Fibroblast of lung (primary cell): ENCODE results near the gene ITGA3. TPM values are rescaled to one million over a fixed set of nuclear protein-coding genes. Genes with fewer than 3 reads are reported as not detected.

ENCODE experiments used
- DNase-seq, 2 donors: peaks; one replicate each; pipeline versions ENCODE4 v3.0.0 to v3.0.0-alpha.2; 2010; ENCODE audit warnings: low read depth in 2 of 2
- H2AFZ ChIP-seq: 2 replicates; pipeline ENCODE4 v1.5.1; 2012; ENCODE audit warnings: low read length, control low read depth, inconsistent platforms
- H3K27ac ChIP-seq: 2 replicates; pipeline ENCODE4 v1.5.1; 2011; ENCODE audit warnings: low read length, control low read depth; ENCODE audit not compliant: insufficient read depth
- H3K27me3 ChIP-seq: 2 replicates; pipeline ENCODE4 v1.5.1; 2011; ENCODE audit warnings: mild to moderate bottlenecking, low read length; ENCODE audit not compliant: control insufficient read depth, insufficient read depth
- H3K36me3 ChIP-seq: 2 replicates; pipeline ENCODE4 v1.5.1; 2011; ENCODE audit warnings: low read length; ENCODE audit not compliant: control insufficient read depth, insufficient read depth
- H3K4me1 ChIP-seq: 2 replicates; pipeline ENCODE4 v1.5.1; 2011; ENCODE audit warnings: low read length; ENCODE audit not compliant: control insufficient read depth, insufficient read depth; ENCODE audit errors: extremely low read depth
- H3K4me2 ChIP-seq: 2 replicates; pipeline ENCODE4 v1.5.1; 2011; ENCODE audit warnings: low read length, control low read depth; ENCODE audit not compliant: insufficient read depth; ENCODE audit errors: extremely low read depth
- H3K4me3 ChIP-seq, 4 experiments: fragments of 200-600 bp in 1 of 4; sonication (generic) in 1 of 4; replicated peaks in 1 of 4; 2 replicates each; pipeline ENCODE4 v1.5.1; 2011 to 2016; ENCODE audit warnings: low read length in 4 of 4, low read depth in 3 of 4, mild to moderate bottlenecking in 3 of 4, control low read depth in 2 of 4, inconsistent platforms in 1 of 4, mixed read lengths in 1 of 4; ENCODE audit not compliant: insufficient read depth in 1 of 4; ENCODE audit errors: control extremely low read depth in 1 of 4
- H3K79me2 ChIP-seq: 2 replicates; pipeline ENCODE4 v1.5.1; 2012; ENCODE audit warnings: mild to moderate bottlenecking, low read length, inconsistent platforms; ENCODE audit not compliant: control insufficient read depth, insufficient read depth
- H3K9ac ChIP-seq: 2 replicates; pipeline ENCODE4 v1.5.1; 2011; ENCODE audit warnings: mild to moderate bottlenecking, low read length, control low read depth; ENCODE audit not compliant: insufficient read depth
- H3K9me3 ChIP-seq: 2 replicates; pipeline ENCODE4 v1.5.1; 2012; ENCODE audit warnings: low read depth, low read length; ENCODE audit not compliant: control insufficient read depth, insufficient read depth
- H4K20me1 ChIP-seq: 2 replicates; pipeline ENCODE4 v1.5.1; 2011; ENCODE audit warnings: low read length; ENCODE audit not compliant: control insufficient read depth, insufficient read depth; ENCODE audit errors: extremely low read depth
- EZH2 ChIP-seq: IDR thresholded peaks from 2 replicates; pipeline ENCODE4 v1.5.1; 2012; ENCODE audit warnings: low read length, control low read depth, mild to moderate bottlenecking; ENCODE audit errors: missing control alignments
- polyA plus RNA-seq, 2 donors: library from polyadenylated mRNA; depleted of rRNA in 1 of 2; stranded (reverse) in 1 of 2; unstranded in 1 of 2; fragments of >200 nt; gene quantifications; 2 replicates each; pipeline ENCODE4 v1.2.1, GENCODE V29; 2011 to 2012; ENCODE audit warnings: missing spikeins in 1 of 2
- total RNA-seq: library from RNA; depleted of rRNA; stranded (reverse); fragments of >200 nt; gene quantifications from 2 replicates; pipeline ENCODE4 v1.2.1, GENCODE V29; 2014
- TF ChIP-seq, protein P1 (sequence below), 2 donors: IDR thresholded peaks in 1 of 2; conservative IDR thresholded peaks in 1 of 2; 1 replicate in 1 of 2; 2 replicates in 1 of 2; pipeline ENCODE4 v1.5.1; 2011 to 2012; ENCODE audit warnings: low read length in 2 of 2, control low read depth in 1 of 2, inconsistent platforms in 1 of 2, low read depth in 1 of 2, mild to moderate bottlenecking in 1 of 2

The ITGA3 gene
- total and polyA plus RNA-seq, 2 donors (not counting 1 experiment from before 2014, with no cell fraction given): 67.3 to 269 TPM

DNA sequence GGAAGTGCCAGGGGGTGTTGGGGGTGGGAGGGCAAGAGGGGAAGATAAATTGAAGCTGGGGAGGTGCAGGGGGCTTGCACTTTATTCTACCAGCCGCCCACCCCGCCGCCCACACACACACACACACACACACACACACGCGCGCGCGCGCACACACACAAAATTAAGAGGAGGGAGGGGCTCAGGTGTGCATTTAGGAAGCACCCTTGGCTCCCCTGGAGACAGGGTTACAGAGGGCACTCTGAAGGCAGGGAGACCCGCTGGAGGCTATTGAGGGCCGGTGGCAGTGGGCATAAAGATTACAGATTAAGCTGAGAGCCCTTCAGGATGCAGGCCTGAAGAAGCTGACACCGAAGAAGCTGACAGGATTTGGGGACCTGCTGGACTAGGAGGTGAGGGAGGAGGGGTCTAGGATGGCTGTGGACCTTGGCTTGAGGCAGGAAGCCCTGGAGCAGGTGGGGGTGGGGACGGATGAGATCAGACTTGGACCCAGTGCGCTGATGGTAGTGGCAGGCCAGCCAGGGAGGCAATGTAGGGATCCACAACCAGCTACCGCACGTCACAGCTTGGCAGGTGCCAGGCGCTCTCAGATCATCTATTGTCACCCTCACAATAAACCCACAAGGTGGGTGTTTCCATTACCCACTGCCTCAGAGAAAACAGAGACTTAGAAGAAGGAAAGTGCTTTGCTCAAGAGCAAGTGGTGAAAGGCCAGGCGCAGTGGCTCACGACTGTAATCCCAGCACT lies 74.8 kb downstream of the ITGA3 start:
- H3K4me2 ChIP-seq: no peak overlapping the region
- no peaks in the 10 kb centered on the region for H3K79me2 ChIP-seq
- no peak overlapping the region for H3K9ac ChIP-seq
- H2AFZ ChIP-seq: no peak overlapping the region
- H3K27me3 ChIP-seq: no peaks in the 10 kb centered on the region
- TF ChIP-seq, protein P1, sequence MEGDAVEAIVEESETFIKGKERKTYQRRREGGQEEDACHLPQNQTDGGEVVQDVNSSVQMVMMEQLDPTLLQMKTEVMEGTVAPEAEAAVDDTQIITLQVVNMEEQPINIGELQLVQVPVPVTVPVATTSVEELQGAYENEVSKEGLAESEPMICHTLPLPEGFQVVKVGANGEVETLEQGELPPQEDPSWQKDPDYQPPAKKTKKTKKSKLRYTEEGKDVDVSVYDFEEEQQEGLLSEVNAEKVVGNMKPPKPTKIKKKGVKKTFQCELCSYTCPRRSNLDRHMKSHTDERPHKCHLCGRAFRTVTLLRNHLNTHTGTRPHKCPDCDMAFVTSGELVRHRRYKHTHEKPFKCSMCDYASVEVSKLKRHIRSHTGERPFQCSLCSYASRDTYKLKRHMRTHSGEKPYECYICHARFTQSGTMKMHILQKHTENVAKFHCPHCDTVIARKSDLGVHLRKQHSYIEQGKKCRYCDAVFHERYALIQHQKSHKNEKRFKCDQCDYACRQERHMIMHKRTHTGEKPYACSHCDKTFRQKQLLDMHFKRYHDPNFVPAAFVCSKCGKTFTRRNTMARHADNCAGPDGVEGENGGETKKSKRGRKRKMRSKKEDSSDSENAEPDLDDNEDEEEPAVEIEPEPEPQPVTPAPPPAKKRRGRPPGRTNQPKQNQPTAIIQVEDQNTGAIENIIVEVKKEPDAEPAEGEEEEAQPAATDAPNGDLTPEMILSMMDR (conservative IDR thresholded peaks at IDR 0.05 in 1 of 2, IDR thresholded peaks at IDR 0.05 in 1 of 2; ENCODE audit: low read depth in 1 of 2, low read length in 2 of 2): no peak
- no peak for TF ChIP-seq EZH2
- H3K4me3 ChIP-seq: peak overlapping the region in 1 of 4 experiments; percentile 59
- H3K27ac ChIP-seq: no peak overlapping the region
- no peaks in the 10 kb centered on the region for H3K9me3 ChIP-seq
- peaks cover 14% of the 10 kb centered on the region for H3K4me1 ChIP-seq
- H4K20me1 ChIP-seq: no peaks in the 10 kb centered on the region
- peaks cover 8% of the 10 kb centered on the region for H3K36me3 ChIP-seq
- no peak for DNase-seq

DNA sequence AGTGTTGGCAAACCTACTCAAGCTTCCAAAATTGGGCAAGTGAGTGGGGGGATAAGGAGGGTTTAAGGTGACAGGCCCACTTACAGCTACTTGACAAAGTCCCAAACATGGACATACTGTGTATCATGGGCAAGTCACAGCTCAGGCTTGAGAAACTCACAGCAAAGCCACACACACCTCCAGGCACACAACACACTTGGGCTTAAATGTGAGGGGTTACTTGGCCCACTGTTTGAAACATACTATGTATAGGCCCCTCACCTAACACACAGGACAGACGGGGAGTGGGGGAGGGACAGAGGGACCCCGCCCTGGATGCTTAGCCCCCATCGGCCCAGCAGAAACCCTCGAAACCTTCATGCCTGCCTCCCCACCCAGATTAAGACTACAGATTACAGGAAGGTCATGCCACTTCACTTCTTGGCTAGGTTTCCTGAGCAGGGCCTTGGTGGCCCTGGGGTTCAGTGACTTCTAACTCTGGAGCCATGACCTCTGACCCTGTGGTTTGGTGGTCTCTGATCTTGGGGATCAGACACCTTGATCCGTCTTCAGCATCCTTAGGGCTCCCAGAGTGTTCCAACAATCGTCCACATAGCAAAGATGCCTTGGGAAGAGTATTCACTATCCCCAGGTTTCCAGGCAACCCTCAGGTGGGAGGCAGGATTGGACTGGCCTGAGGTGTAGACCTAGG lies 76.3 kb downstream of the ITGA3 start:
- TF ChIP-seq, protein P1 (conservative IDR thresholded peaks at IDR 0.05 in 1 of 2, IDR thresholded peaks at IDR 0.05 in 1 of 2; ENCODE audit: low read depth in 1 of 2, low read length in 2 of 2): no peak
- no peak for TF ChIP-seq EZH2
- no peak overlapping the region for H3K27ac ChIP-seq
- H3K4me3 ChIP-seq: no peak overlapping the region
- no peaks in the 10 kb centered on the region for H3K9me3 ChIP-seq
- no peaks in the 10 kb centered on the region for H3K27me3 ChIP-seq
- no peaks in the 10 kb centered on the region for H3K79me2 ChIP-seq
- H4K20me1 ChIP-seq: no peaks in the 10 kb centered on the region
- H3K4me1 ChIP-seq: peaks cover 14% of the 10 kb centered on the region
- H3K4me2 ChIP-seq: no peak overlapping the region
- H3K9ac ChIP-seq: no peak overlapping the region
- no peak for DNase-seq
- no peak overlapping the region for H2AFZ ChIP-seq
- H3K36me3 ChIP-seq: peaks cover 16% of the 10 kb centered on the region

DNA sequence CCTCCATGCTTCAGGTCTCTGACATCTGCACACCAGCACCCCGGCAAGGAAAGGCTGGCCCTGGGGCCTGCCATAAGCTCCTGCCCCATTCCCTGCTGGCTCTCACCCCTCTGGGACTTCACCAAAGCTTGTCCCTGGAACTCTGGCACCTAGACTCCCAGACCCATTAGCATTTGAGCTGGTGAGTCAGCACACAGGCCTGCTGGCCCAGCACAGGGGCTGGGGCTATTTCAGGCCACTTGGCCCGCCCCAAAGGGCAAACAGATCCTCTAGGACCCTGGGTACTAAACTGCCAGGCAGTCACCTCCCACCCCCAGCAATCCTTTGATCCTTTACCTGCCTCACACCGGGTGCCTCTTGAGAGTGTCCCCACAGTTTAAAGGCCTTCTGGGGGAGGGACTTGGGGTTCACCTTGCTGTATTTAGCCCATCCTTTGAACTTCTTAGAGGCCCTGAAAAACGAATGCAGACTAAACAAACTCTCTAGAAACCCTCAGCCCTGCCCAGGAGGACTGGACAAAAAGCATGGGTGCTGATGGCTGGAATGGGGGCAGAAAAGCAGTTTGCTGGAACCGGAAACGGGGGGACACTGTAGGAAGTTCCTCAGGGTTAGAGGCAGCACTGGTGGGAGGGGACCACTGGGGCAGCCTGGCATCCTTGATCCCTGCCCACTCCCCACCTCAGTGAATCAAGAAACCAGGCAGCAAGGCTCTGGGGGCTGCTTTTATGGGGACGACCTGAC lies 77.3 kb downstream of the ITGA3 start:
- TF ChIP-seq, protein P1 (conservative IDR thresholded peaks at IDR 0.05 in 1 of 2, IDR thresholded peaks at IDR 0.05 in 1 of 2; ENCODE audit: low read depth in 1 of 2, low read length in 2 of 2): no peak
- no peak for TF ChIP-seq EZH2
- H3K9ac ChIP-seq: no peak overlapping the region

More for the DNA sequence above, 77.3 kb downstream of the ITGA3 start:
- Histone ChIP-seq H3K4me3 (no peak overlapping the region), H3K4me2 (peak overlapping the region; percentile 8), H3K27me3 (no peaks in the 10 kb centered on the region), H3K4me1 (peaks cover 14% of the 10 kb centered on the region), H4K20me1 (no peaks in the 10 kb centered on the region), H3K9me3 (no peaks in the 10 kb centered on the region), H3K79me2 (no peaks in the 10 kb centered on the region), H3K27ac (peak overlapping the region; percentile 19), H3K36me3 (peaks cover 22% of the 10 kb centered on the region), H2AFZ (no peak overlapping the region)
- peak; percentile 48 to 72 for DNase-seq
